ENCODE results near the gene EDAR.
A peak's percentile ranks its signal among the peaks of the same experiment; 100 is the strongest.

The EDAR gene

DNA sequence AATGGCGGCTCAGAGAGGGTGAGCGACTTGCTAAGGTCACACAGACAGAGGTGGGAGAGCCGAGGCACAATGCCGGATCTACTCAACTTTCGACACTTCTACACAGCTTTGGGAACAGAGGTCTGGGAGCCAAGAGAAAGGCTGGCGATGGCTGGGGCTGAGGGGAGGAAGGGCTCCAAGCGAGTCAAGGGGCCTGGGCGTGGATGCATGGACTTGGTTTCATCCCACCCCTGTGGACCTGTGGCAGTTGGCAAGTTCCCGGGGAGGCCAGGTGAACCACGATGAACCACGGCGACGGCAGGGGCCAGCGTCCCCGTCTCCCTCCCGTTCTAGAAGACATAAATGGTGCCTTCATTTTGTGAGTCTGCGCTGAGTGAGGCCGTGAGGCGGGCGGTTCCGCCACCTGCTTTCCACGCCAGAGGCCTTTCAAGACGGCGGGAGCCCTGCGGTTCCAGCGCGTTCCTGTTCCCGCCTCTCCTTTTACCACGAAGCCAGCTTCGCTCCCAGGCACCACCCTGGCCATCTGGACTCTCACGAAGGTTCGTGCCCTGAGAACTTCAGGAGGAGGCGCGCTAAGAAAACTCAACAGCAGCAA is 46.7 kb downstream of the EDAR start:
- no peak for DNase-seq

DNA sequence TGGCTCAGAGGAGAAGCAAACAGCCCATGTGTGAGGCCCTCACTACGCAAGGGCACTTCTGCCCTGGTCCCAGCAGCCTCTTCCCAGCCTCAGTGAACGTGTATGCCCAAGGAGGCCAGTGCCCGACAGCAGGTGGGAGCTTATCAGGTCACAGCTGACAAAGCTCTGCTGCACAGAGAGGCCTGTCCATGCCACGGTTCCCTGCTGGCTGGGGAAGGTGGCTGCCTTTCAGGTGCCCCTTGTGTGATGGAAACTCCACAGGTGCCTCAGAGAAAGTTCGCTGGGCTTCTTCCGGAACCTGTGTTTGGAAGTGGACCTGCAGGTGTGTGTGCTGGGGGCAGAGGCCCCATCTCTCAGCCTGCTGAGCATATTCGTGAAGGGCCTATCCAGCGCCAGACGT is 47.3 kb downstream of the EDAR start:
- DNase-seq, result no peak

GRCh38 chr2:108941161-108941665 is 47.8 kb downstream of the EDAR start:
- DNase-seq, result no peak

DNA sequence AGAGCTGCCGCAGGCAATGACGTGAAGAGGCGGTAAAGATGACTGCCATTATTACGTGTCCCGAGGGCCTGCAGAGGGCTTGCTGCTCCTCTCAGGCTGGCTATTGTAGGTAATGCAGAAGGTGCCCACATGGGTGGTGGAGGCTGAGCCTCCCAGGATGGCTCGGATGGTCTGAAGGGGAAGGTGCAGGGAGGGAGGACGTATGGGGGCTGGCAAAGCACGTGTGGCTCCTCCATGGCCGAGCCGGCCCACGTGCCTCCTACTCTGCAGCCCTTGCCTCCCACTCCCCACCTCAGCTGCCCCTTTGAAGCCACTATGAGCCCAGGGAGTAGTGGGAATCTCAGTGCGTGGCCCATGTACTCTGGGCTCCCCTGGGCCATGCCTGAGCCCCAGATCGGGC is 48.9 kb downstream of the EDAR start:
- no peak for DNase-seq

DNA sequence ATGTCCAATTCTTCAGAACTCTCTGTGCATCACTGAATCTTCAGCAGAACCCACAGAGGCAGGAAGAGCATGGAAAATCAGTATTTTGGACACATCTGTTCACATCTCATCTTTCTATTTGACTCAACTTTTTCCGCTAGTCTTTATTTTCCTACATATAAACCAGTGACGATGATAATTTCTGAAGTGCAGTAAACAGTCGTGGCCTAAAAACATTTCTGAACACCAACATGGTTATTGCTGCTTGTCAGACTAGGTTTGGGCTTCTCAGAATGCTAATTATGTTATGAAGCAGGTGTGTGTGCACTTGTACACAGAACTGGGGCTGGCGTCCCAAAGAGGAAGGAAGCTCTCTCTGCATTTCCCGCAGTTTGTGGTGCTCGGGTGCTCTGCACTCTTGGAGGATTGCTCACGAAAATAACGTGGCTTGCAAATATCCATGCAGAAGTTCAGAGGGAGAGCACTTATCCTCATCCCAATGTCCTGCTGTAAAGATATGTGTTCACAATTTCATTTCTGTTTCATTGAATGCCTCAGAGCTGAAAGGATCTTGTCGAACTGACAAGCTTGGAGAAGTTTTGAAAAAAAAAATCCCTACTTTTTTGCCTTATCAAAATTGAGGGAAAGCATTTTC is 50.8 kb downstream of the EDAR start:
- DNase-seq, result no peak

DNA sequence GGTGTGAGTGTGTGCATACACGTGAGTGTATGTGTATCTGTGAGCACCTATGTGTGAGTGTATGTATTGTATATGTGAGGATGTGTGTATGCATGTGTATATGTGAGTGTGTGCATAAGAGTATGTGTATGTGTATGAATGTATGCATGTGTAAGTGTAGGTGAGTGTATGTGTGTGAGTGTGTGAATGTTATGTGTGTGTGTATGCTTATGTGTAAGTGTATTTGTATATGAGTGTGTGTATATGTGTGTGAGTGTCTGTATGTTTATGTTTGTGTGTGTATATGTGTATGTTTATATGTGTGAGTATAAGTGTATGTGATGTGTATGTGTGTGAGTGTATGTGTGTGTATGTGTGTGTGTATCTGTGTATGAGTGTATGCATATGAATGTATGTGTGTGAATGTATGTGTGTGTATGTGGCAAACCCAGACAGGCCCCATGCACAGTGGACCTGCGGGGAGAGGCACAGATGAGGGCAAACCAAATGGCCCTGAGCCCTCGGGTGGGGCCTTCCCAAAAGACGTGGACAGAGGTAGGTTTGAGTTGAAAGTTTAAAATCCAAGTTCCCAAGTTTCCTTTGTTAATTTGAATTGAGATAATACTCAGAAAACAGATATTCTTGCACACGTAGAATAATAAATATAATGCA is 51.5 kb downstream of the EDAR start:
- no peak for DNase-seq

GRCh38 chr2:108936866-108937265 is 52.2 kb downstream of the EDAR start:
- peak in 39 of 58 donors; percentile 8 to 79 (median 36) for DNase-seq

DNA sequence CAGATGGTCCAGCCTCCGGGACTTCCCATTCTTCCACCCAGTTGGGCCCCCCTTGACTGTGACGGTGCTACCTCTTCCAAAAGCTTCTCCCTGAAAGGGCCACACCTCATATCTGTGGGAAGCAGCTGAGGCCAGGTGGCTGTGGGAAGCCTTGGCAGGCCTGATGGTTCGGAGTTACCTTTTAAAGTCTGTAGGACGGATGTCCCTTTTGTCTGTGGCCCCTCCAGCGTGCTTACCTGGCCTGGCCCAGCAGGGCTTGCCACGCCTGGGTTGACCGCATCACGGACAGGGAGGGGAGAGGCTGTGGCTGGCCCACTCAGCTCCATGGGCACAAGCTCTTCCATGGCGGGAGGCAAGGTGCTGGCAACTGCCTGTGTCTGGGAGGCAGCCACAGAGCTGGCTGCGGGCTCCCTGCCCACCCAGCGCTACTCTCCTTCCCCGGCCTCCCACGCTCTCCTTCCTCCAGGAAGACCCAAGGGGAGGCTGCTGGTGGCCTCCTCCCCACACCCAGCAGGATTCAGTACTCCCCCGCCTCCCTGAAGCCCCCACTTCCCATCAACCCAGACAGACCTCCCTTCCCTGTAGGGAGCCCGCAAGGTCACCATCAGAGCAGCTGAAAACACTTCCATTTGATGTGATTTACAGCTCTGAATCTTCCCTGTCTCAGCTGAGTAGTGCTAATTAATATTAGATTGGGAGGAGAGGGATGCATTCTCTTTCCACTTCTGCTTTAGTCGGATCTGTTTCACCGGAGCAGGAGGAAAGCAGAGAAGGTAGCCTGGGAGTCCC is 52.8 kb downstream of the EDAR start:
- no peak for DNase-seq

GRCh38 chr2:108935271-108935741 is 53.7 kb downstream of the EDAR start:
- no peak for DNase-seq

- no peak for DNase-seq
These were observed 54.3 kb downstream of the EDAR start for GRCh38 chr2:108934583-108935245.

GRCh38 chr2:108934151-108934550 is 54.9 kb downstream of the EDAR start:
- no peak for DNase-seq

- DNase-seq, result no peak
These were observed 55.3 kb downstream of the EDAR start for GRCh38 chr2:108933691-108934117.

DNA sequence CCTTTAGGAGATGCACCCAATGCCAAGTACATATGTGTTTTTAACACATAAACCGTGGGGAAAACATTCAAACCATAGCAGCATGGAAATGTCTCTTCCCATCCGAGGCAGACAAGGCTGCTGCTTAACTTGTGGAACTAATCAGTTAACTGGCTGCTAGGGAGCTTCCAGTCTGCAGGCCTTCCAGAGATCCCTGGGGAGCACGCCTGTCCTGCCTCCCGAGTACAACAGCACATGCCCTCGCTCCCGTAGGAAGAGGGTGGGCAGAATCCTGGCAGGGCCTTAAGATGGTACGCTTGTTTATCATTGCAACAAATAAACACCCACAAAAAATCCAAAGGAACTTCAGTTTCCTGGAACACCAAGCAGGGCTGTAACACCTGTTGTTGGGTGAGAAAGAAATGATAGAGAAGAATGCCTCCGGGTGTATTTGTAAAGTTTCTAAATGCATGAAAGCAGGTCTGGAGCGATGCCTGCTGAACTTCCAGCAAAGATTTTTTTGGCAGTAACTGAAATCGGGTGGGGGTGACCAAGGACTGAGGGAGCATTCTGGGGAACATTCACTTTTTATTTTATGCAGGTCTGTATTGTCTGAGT is 56.2 kb downstream of the EDAR start:
- no peak for DNase-seq

DNA sequence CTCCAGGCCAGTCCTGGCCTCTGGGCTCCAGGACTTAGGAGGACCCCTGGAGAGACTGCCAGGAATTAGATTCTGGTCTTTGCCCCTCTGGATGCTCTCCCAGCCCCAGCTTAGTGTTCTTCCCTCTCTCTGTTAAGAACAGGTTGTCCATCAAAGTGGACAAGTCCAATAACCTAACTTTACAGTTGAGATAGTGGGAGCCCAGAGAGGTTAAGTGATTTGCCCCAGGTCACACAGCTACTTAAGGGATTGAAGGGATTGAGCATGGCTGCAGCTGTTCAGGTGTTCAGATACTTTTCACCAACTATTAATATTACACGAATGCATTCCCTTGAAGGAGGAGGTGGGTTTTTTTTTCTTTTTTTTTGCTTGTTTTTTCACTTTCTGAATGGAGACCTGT is 57.6 kb downstream of the EDAR start:
- DNase-seq, result no peak

DNA sequence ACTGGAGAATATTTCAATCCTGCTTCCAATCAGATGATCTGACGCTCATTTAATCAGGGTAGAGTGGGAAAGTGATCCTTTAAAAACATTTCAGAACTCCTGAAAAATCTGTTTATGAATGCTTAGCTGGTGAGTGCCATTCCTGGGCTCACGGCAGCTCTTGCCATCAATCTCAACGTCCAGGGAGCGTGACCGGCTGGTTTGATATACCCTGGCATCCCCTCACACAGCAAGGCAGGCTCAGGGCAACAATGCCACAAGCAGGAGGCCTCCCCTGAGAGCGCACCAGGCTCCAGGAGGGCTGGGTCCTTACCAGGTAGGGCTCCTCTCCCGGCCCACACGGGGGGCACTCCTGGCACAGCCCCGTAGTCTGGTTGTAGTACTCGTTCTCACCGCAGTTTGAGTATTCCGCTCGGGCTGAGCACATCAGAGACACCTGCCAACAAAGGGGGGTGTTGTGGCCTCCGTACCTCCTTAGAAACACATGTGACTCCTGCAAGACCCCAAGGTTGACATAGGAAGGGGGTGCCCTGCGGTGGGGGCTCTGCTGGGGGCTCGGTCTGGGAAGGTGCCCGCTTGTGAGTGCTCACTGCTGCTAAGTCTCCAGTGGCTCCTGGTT is 59.1 kb downstream of the EDAR start:
- no peak for DNase-seq

GRCh38 chr2:108928660-108929377 is 60.2 kb downstream of the EDAR start:
- no peak for DNase-seq

DNA sequence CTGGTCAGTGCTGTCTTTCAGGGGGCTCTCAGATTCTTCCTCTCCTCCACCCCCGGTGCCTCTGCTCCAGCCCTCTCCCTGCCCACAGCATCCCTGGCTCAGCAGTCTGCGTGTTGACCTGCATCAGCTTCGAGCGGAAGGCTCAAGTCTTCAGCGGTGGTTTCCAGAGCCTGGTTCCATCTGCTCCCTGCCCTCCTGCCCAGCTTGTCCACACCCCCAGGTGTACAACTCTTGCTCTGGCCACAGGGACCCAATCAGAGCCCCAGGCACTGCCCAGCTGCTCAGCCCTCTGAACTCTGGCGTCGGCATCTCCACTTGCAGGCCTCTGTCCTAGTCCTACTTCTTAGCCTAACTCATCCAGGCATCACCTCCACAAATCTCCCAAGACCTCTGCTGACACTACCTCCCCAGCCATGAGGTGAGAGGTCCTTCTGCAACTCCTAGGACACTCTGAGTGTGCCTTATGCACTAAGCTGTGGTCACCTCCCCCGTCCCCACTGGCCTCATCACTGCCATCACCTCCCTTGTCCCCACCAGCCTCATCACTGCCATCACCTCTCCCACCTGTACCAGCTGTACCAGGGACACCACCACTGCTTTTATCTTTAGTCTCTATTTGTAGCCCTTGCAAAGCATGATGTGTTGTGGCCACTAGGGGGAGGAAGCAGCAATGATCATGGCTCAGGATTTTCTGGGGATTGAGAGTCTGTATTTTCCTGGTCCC is 60.9 kb downstream of the EDAR start:
- peak in 24 of 58 donors; percentile 7 to 51 (median 20) for DNase-seq

DNA sequence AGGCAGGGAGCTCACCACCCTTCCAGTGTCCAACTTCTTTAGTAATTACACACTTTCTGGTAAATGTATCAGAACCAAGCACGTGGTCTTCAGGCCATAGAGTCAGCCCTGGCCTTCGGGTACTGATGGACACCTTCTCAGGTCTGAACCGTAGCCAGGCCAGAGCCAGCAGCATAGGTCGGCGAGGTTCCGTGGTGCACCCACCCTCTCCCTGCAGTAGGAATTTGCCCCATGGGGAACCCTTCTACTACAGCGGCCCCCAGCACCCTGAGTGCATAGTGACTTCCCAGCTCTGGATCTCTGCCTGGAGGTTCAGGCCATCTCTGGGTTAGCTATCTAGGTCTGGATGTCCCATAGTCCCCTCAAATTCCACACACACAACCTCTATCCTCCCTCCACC is 61.6 kb downstream of the EDAR start:
- DNase-seq, result no peak
